Esophagus squamous epithelium (tissue), 4 donors: ENCODE data around the gene CBFA2T3.

Source experiments
- CTCF ChIP-seq, 6 experiments: fragments of 450-650 bp in 4 of 6; fragments of 200-600 bp in 2 of 6; sonication (generic) in 2 of 6; IDR thresholded peaks; one replicate each; pipeline ENCODE4 v1.5.1; 2016 to 2019; ENCODE audit warnings: antibody characterized with exemption in 6 of 6, mild to moderate bottlenecking in 4 of 6, moderate library complexity in 4 of 6
- POLR2A ChIP-seq, 4 donors: fragments of 450-650 bp; IDR thresholded peaks; one replicate each; pipeline ENCODE4 v1.6.1; 2017; ENCODE audit warnings: antibody characterized with exemption in 4 of 4, mild to moderate bottlenecking in 4 of 4, moderate library complexity in 3 of 4

- TF ChIP-seq CTCF (IDR thresholded peaks at IDR 0.05) (no peak), POLR2A (IDR thresholded peaks at IDR 0.05) (no peak)
Observed at GRCh38 chr16:88842308-88842756, 134.7 kb downstream of the CBFA2T3 start.
